Mesendoderm (in vitro differentiated cells): ENCODE measurements around the gene BOLL.
"Not testable (repeated sequence)": the region's sequence is repeated elsewhere in the genome, so short reads cannot be mapped to it uniquely, and the experiment has no call there.

Experiments
- DNase-seq: peaks from one replicate; pipeline ENCODE4 v3.0.0; 2013
- H2AK5ac ChIP-seq: 2 replicates; pipeline ENCODE4 v1.6.1; 2013; ENCODE audit warnings: low read length, inconsistent platforms
- H2BK120ac ChIP-seq: 2 replicates; pipeline ENCODE4 v1.6.1; 2013; ENCODE audit warnings: low read depth, mild to moderate bottlenecking, low read length, moderate library complexity, mixed read lengths
- H2BK15ac ChIP-seq: replicated peaks from 2 replicates; pipeline ENCODE4 v1.6.1; 2013; ENCODE audit warnings: low read depth, mild to moderate bottlenecking, moderate library complexity
- H2BK5ac ChIP-seq: 2 replicates; pipeline ENCODE4 v1.6.1; 2013; ENCODE audit warnings: low read length, inconsistent platforms
- H3K18ac ChIP-seq: 2 replicates; pipeline ENCODE4 v1.6.1; 2013; ENCODE audit warnings: mild to moderate bottlenecking, low read length, mixed read lengths
- H3K23ac ChIP-seq: one replicate; pipeline ENCODE4 v1.6.1; 2013; ENCODE audit warnings: low read length
- H3K27ac ChIP-seq: 2 replicates; pipeline ENCODE4 v1.5.1; 2013; ENCODE audit warnings: low read depth, mild to moderate bottlenecking, inconsistent platforms, low read length, moderate library complexity
- H3K27me3 ChIP-seq: 2 replicates; pipeline ENCODE4 v1.6.1; 2013; ENCODE audit warnings: low read length, control low read depth, mild to moderate bottlenecking, inconsistent platforms; ENCODE audit not compliant: insufficient read depth, poor library complexity
- H3K36me3 ChIP-seq: 2 replicates; pipeline ENCODE4 v1.6.1; 2013; ENCODE audit warnings: low read length, inconsistent platforms; ENCODE audit not compliant: control insufficient read depth, insufficient read depth
- H3K4ac ChIP-seq: one replicate; pipeline ENCODE4 v1.6.1; 2013; ENCODE audit warnings: low read depth, mild to moderate bottlenecking, low read length, moderate library complexity
- H3K4me1 ChIP-seq: 2 replicates; pipeline ENCODE4 v1.6.1; 2013; ENCODE audit warnings: low read depth, low read length, inconsistent platforms; ENCODE audit not compliant: control insufficient read depth
- H3K4me2 ChIP-seq: 2 replicates; pipeline ENCODE4 v1.6.1; 2013; ENCODE audit warnings: low read length
- H3K4me3 ChIP-seq: 2 replicates; pipeline ENCODE4 v1.5.1; 2013; ENCODE audit warnings: mild to moderate bottlenecking, low read length
- H3K56ac ChIP-seq: one replicate; pipeline ENCODE4 v1.6.1; 2013; ENCODE audit warnings: low read length
- H3K79me1 ChIP-seq: 2 replicates; pipeline ENCODE4 v1.6.1; 2013; ENCODE audit warnings: low read length, inconsistent platforms
- H3K79me2 ChIP-seq: 2 replicates; pipeline ENCODE4 v1.6.1; 2013; ENCODE audit warnings: mild to moderate bottlenecking, low read length; ENCODE audit not compliant: control insufficient read depth, insufficient read depth
- H3K9ac ChIP-seq: 2 replicates; pipeline ENCODE4 v1.6.1; 2013; ENCODE audit warnings: low read length, inconsistent platforms
- H4K5ac ChIP-seq: one replicate; pipeline ENCODE4 v1.6.1; 2013; ENCODE audit warnings: low read length
- H4K8ac ChIP-seq: one replicate; pipeline ENCODE4 v1.6.1; 2013; ENCODE audit warnings: low read depth, mild to moderate bottlenecking, control low read depth, low read length, moderate library complexity
- WGBS: extraction: QIAGEN DNeasy Blood & Tissue Kit; methylation state at CpG from one replicate; pipeline ENCODE4 v1.1.7; 2013; ENCODE audit warnings: low lambda C conversion rate, missing lambda C conversion rate; ENCODE audit not compliant: insufficient coverage; ENCODE audit errors: extremely low coverage; 5-methylcytosine and 5-hydroxymethylcytosine counted together

The BOLL gene

GRCh38 chr2:197717863-197718262 is 67.3 kb downstream of the BOLL start:
- Histone ChIP-seq H2BK120ac (no peak overlapping the region), H4K8ac (no peak overlapping the region), H3K4me3 (no peak overlapping the region), H3K79me1 (peaks cover 2% of the 10 kb centered on the region), H3K4me1 (peaks cover 2% of the 10 kb centered on the region), H3K27ac (no peak overlapping the region), H2BK15ac (no peak overlapping the region), H3K9ac (no peak overlapping the region), H2AK5ac (no peak overlapping the region), H3K56ac (no peak overlapping the region), H3K4me2 (no peak overlapping the region), H3K27me3 (no peaks in the 10 kb centered on the region), H3K36me3 (no peaks in the 10 kb centered on the region), H3K18ac (no peak overlapping the region), H3K4ac (no peak overlapping the region), H2BK5ac (no peak overlapping the region), H3K79me2 (peaks cover 3% of the 10 kb centered on the region), H3K23ac (no peak overlapping the region), H4K5ac (no peak overlapping the region)
- WGBS = no CpG with 5 or more reads among the region's 2 CpGs
- no peak for DNase-seq

- H3K9ac ChIP-seq = no peak overlapping the region
- H3K36me3 ChIP-seq = no peaks in the 10 kb centered on the region
- H3K56ac ChIP-seq = no peak overlapping the region
- no peak overlapping the region for H3K4ac ChIP-seq
- H3K79me1 ChIP-seq = peaks cover 6% of the 10 kb centered on the region
- H3K4me3 ChIP-seq = no peak overlapping the region
- H3K4me2 ChIP-seq = no peak overlapping the region
- H2AK5ac ChIP-seq = no peak overlapping the region
- no peak overlapping the region for H3K18ac ChIP-seq
- H3K23ac ChIP-seq = no peak overlapping the region
- H3K4me1 ChIP-seq = peaks cover 10% of the 10 kb centered on the region
- no peak overlapping the region for H4K8ac ChIP-seq
- H2BK120ac ChIP-seq = no peak overlapping the region
- H3K27ac ChIP-seq = no peak overlapping the region
- H3K27me3 ChIP-seq = no peaks in the 10 kb centered on the region
- H3K79me2 ChIP-seq = peaks cover 29% of the 10 kb centered on the region
- no peak for DNase-seq
- no peak overlapping the region for H4K5ac ChIP-seq
- WGBS = no CpG with 5 or more reads among the region's 3 CpGs
- no peak overlapping the region for H2BK5ac ChIP-seq
- no peak overlapping the region for H2BK15ac ChIP-seq
Observed at GRCh38 chr2:197713271-197713670, 71.8 kb downstream of the BOLL start.

GRCh38 chr2:197711578-197711977 is 73.5 kb downstream of the BOLL start:
- Histone ChIP-seq H3K4me1 (peaks cover 10% of the 10 kb centered on the region), H2AK5ac (no peak overlapping the region), H4K5ac (no peak overlapping the region), H3K9ac (no peak overlapping the region), H3K56ac (no peak overlapping the region), H2BK120ac (no peak overlapping the region), H2BK15ac (no peak overlapping the region), H3K4me2 (no peak overlapping the region), H3K27me3 (no peaks in the 10 kb centered on the region), H3K79me1 (peaks cover 12% of the 10 kb centered on the region), H3K79me2 (peaks cover 40% of the 10 kb centered on the region), H3K36me3 (no peaks in the 10 kb centered on the region), H2BK5ac (no peak overlapping the region), H3K4ac (no peak overlapping the region), H3K18ac (no peak overlapping the region), H3K4me3 (no peak overlapping the region), H3K23ac (no peak overlapping the region), H4K8ac (no peak overlapping the region), H3K27ac (no peak overlapping the region)
- DNase-seq = no peak

- peaks cover 10% of the 10 kb centered on the region for H3K4me1 ChIP-seq
- H4K8ac ChIP-seq = no peak overlapping the region
- no peak overlapping the region for H3K56ac ChIP-seq
- H3K27me3 ChIP-seq = no peaks in the 10 kb centered on the region
- H2AK5ac ChIP-seq = no peak overlapping the region
- H3K18ac ChIP-seq = no peak overlapping the region
- peak; percentile 27 for DNase-seq
- H3K79me1 ChIP-seq = peaks cover 13% of the 10 kb centered on the region
- H3K9ac ChIP-seq = no peak overlapping the region
- no peak overlapping the region for H3K4me3 ChIP-seq
- H3K79me2 ChIP-seq = peaks cover 50% of the 10 kb centered on the region
- no peak overlapping the region for H2BK5ac ChIP-seq
- no peak overlapping the region for H2BK15ac ChIP-seq
- H3K23ac ChIP-seq = no peak overlapping the region
- no peak overlapping the region for H3K4ac ChIP-seq
- peak overlapping the region; percentile 54 for H2BK120ac ChIP-seq
- H3K4me2 ChIP-seq = no peak overlapping the region
- no peak overlapping the region for H4K5ac ChIP-seq
- no peak overlapping the region for H3K27ac ChIP-seq
- no peaks in the 10 kb centered on the region for H3K36me3 ChIP-seq
Observed at GRCh38 chr2:197710424-197711042, 74.6 kb downstream of the BOLL start.

- Histone ChIP-seq H3K56ac (peak overlapping the region; percentile 76), H3K79me2 (peaks cover 53% of the 10 kb centered on the region), H3K9ac (peak overlapping the region; percentile 65), H3K79me1 (peaks cover 15% of the 10 kb centered on the region), H3K18ac (peak overlapping the region; percentile 25), H3K4me2 (peak overlapping the region; percentile 25)
- not testable (repeated sequence) for H2AK5ac ChIP-seq, H3K27ac ChIP-seq, H3K27me3 ChIP-seq, H3K36me3 ChIP-seq, H4K5ac ChIP-seq, H3K4me1 ChIP-seq, H3K23ac ChIP-seq, H3K4me3 ChIP-seq, DNase-seq, H2BK15ac ChIP-seq, H2BK120ac ChIP-seq, H2BK5ac ChIP-seq, H4K8ac ChIP-seq, H3K4ac ChIP-seq
- WGBS = no CpG with 5 or more reads among the region's 7 CpGs
Observed at GRCh38 chr2:197709140-197709539, 76.0 kb downstream of the BOLL start.

GRCh38 chr2:197708331-197708730 is 76.8 kb downstream of the BOLL start:
- H3K4me3 ChIP-seq = no peak overlapping the region
- no CpG with 5 or more reads among the region's 2 CpGs for WGBS
- peak; percentile 42 for DNase-seq

More at GRCh38 chr2:197708331-197708730, 76.8 kb downstream of the BOLL start:
- no peak overlapping the region for H3K4ac ChIP-seq
- H3K4me1 ChIP-seq = peaks cover 10% of the 10 kb centered on the region
- no peak overlapping the region for H2AK5ac ChIP-seq
- peak overlapping the region; percentile 83 for H3K18ac ChIP-seq
- no peak overlapping the region for H2BK15ac ChIP-seq
- no peaks in the 10 kb centered on the region for H3K36me3 ChIP-seq
- H3K56ac ChIP-seq = peak overlapping the region; percentile 60
- H2BK120ac ChIP-seq = no peak overlapping the region
- H4K8ac ChIP-seq = no peak overlapping the region
- H3K27ac ChIP-seq = no peak overlapping the region
- H2BK5ac ChIP-seq = no peak overlapping the region
- peak overlapping the region; percentile 39 for H3K4me2 ChIP-seq
- H3K79me1 ChIP-seq = peaks cover 15% of the 10 kb centered on the region
- no peaks in the 10 kb centered on the region for H3K27me3 ChIP-seq
- no peak overlapping the region for H4K5ac ChIP-seq
- H3K9ac ChIP-seq = peak overlapping the region; percentile 65
- peaks cover 53% of the 10 kb centered on the region for H3K79me2 ChIP-seq
- H3K23ac ChIP-seq = no peak overlapping the region
